Measurements from ENCODE around the gene PLD5. TPM values are rescaled to one million over a fixed set of nuclear protein-coding genes. Genes with fewer than 3 reads are reported as not detected.
"Not testable (repeated sequence)": the region's sequence is repeated elsewhere in the genome, so short reads cannot be mapped to it uniquely, and the experiment has no call there.

PLD5 gene
- total and polyA plus RNA-seq, 7 experiments from 2014 or later: not detected

- H3K4me1 ChIP-seq (ENCODE audit: control insufficient read depth in 2 of 2, insufficient read depth in 2 of 2, low read length in 2 of 2); H3K36me3 ChIP-seq (ENCODE audit: control insufficient read depth in 2 of 3, insufficient read depth in 3 of 3, low read length in 3 of 3); POLR2A ChIA-PET; CTCF ChIA-PET; H3K27ac ChIP-seq (ENCODE audit: low read depth, low read length); H3K4me3 Mint-ChIP-seq; ATAC-seq; DNase-seq; H3K4me3 ChIP-seq (ENCODE audit: low read length); intact Hi-C loops (cut with micrococcal nuclease); H3K27me3 Mint-ChIP-seq; H3K27me3 ChIP-seq (ENCODE audit: control insufficient read depth in 2 of 2, insufficient read depth in 2 of 2, low read length in 2 of 2); H3K27ac Mint-ChIP-seq; H3K9me3 ChIP-seq (ENCODE audit: control insufficient read depth in 2 of 3, low read length in 3 of 3); H3K9me3 Mint-ChIP-seq; H3K36me3 Mint-ChIP-seq; H3K4me1 Mint-ChIP-seq: not testable (repeated sequence)
Measured at GRCh38 chr1:242314865-242315264, 209.6 kb downstream of the PLD5 start.

GRCh38 chr1:242314085-242314649 is 210.3 kb downstream of the PLD5 start:
- ATAC-seq; H3K36me3 ChIP-seq (ENCODE audit: control insufficient read depth in 2 of 3, insufficient read depth in 3 of 3, low read length in 3 of 3); H3K36me3 Mint-ChIP-seq; H3K27ac ChIP-seq (ENCODE audit: low read depth, low read length); H3K4me3 Mint-ChIP-seq; H3K9me3 ChIP-seq (ENCODE audit: control insufficient read depth in 2 of 3, low read length in 3 of 3); H3K27me3 ChIP-seq (ENCODE audit: control insufficient read depth in 2 of 2, insufficient read depth in 2 of 2, low read length in 2 of 2); intact Hi-C loops (cut with micrococcal nuclease); H3K4me3 ChIP-seq (ENCODE audit: low read length); H3K27me3 Mint-ChIP-seq; DNase-seq; H3K9me3 Mint-ChIP-seq; H3K4me1 Mint-ChIP-seq; POLR2A ChIA-PET; H3K27ac Mint-ChIP-seq; H3K4me1 ChIP-seq (ENCODE audit: control insufficient read depth in 2 of 2, insufficient read depth in 2 of 2, low read length in 2 of 2); CTCF ChIA-PET: not testable (repeated sequence)

GRCh38 chr1:242308681-242309080 is 215.8 kb downstream of the PLD5 start:
- H3K4me1 Mint-ChIP-seq; CTCF ChIA-PET; H3K36me3 ChIP-seq (ENCODE audit: control insufficient read depth in 2 of 3, insufficient read depth in 3 of 3, low read length in 3 of 3); DNase-seq; H3K4me3 ChIP-seq (ENCODE audit: low read length); H3K27me3 Mint-ChIP-seq; H3K4me1 ChIP-seq (ENCODE audit: control insufficient read depth in 2 of 2, insufficient read depth in 2 of 2, low read length in 2 of 2); H3K9me3 ChIP-seq (ENCODE audit: control insufficient read depth in 2 of 3, low read length in 3 of 3); H3K27ac Mint-ChIP-seq; intact Hi-C loops (cut with micrococcal nuclease); POLR2A ChIA-PET; H3K27me3 ChIP-seq (ENCODE audit: control insufficient read depth in 2 of 2, insufficient read depth in 2 of 2, low read length in 2 of 2); H3K27ac ChIP-seq (ENCODE audit: low read depth, low read length); ATAC-seq; H3K9me3 Mint-ChIP-seq; H3K4me3 Mint-ChIP-seq; H3K36me3 Mint-ChIP-seq: not testable (repeated sequence)

DNA sequence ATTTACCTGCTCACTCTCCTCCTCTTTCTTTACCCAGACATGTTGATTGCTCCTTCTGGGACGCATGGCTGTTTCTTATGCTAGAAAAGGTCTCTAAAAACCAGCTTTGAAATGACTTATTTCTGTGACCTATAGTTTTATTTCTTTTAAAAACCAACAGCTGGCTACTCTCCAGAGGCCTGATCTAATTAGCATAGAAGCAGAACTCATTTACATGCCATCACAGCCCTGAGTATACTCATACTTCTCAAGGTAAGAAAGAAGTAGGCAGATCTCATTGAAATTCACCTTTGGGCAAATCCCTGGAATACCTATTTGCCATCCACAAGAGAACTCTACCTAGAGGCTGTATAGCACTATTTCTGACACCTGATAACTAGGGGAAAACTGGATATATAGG is 230.7 kb downstream of the PLD5 start:
- intact Hi-C loops (cut with micrococcal nuclease); CTCF ChIA-PET; H3K4me1 Mint-ChIP-seq: not testable (repeated sequence)

DNA sequence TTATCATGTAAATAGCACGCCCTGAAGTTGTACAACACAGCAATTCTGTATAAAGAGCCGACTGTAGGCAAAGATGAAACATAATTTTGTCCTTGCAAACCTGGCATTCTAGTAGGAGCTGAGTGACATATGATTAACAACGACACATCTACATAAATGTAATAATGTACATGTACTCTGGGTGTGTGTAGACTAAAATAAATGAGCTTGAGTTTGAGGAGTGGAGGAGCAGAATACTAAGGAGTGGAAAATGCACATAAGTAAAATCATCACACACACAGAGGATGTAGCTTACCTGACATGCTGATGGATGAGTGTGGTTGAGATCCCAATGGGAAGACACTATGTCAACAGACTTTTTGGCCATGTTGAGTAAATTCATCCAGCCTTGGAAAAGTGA is 236.4 kb downstream of the PLD5 start:
- H3K4me3 Mint-ChIP-seq, ATAC-seq: not testable (repeated sequence)

More for the DNA sequence above, 230.7 kb downstream of the PLD5 start:
- ATAC-seq; H3K4me3 ChIP-seq (ENCODE audit: low read length); H3K36me3 Mint-ChIP-seq; H3K27me3 ChIP-seq (ENCODE audit: control insufficient read depth in 2 of 2, insufficient read depth in 2 of 2, low read length in 2 of 2); H3K36me3 ChIP-seq (ENCODE audit: control insufficient read depth in 2 of 3, insufficient read depth in 3 of 3, low read length in 3 of 3); H3K4me3 Mint-ChIP-seq; H3K9me3 ChIP-seq (ENCODE audit: control insufficient read depth in 2 of 3, low read length in 3 of 3); H3K27ac ChIP-seq (ENCODE audit: low read depth, low read length); DNase-seq; H3K4me1 ChIP-seq (ENCODE audit: control insufficient read depth in 2 of 2, insufficient read depth in 2 of 2, low read length in 2 of 2); H3K27me3 Mint-ChIP-seq; H3K9me3 Mint-ChIP-seq; H3K27ac Mint-ChIP-seq; POLR2A ChIA-PET: not testable (repeated sequence)

GRCh38 chr1:242282758-242283485 is 241.6 kb downstream of the PLD5 start:
- H3K4me1 Mint-ChIP-seq; H3K4me1 ChIP-seq (ENCODE audit: control insufficient read depth in 2 of 2, insufficient read depth in 2 of 2, low read length in 2 of 2); POLR2A ChIA-PET; H3K36me3 ChIP-seq (ENCODE audit: control insufficient read depth in 2 of 3, insufficient read depth in 3 of 3, low read length in 3 of 3); H3K27me3 ChIP-seq (ENCODE audit: control insufficient read depth in 2 of 2, insufficient read depth in 2 of 2, low read length in 2 of 2); H3K36me3 Mint-ChIP-seq; ATAC-seq; H3K27ac ChIP-seq (ENCODE audit: low read depth, low read length); H3K4me3 Mint-ChIP-seq; H3K27ac Mint-ChIP-seq; DNase-seq; H3K4me3 ChIP-seq (ENCODE audit: low read length); intact Hi-C loops (cut with micrococcal nuclease); CTCF ChIA-PET; H3K27me3 Mint-ChIP-seq; H3K9me3 ChIP-seq (ENCODE audit: control insufficient read depth in 2 of 3, low read length in 3 of 3); H3K9me3 Mint-ChIP-seq: not testable (repeated sequence)

More for the DNA sequence above, 236.4 kb downstream of the PLD5 start:
- H3K36me3 ChIP-seq (ENCODE audit: control insufficient read depth in 2 of 3, insufficient read depth in 3 of 3, low read length in 3 of 3); H3K9me3 Mint-ChIP-seq; H3K27ac Mint-ChIP-seq; POLR2A ChIA-PET; H3K36me3 Mint-ChIP-seq; CTCF ChIA-PET; H3K27me3 Mint-ChIP-seq; H3K9me3 ChIP-seq (ENCODE audit: control insufficient read depth in 2 of 3, low read length in 3 of 3); H3K4me3 ChIP-seq (ENCODE audit: low read length); intact Hi-C loops (cut with micrococcal nuclease); H3K4me1 Mint-ChIP-seq; DNase-seq; H3K4me1 ChIP-seq (ENCODE audit: control insufficient read depth in 2 of 2, insufficient read depth in 2 of 2, low read length in 2 of 2); H3K27ac ChIP-seq (ENCODE audit: low read depth, low read length); H3K27me3 ChIP-seq (ENCODE audit: control insufficient read depth in 2 of 2, insufficient read depth in 2 of 2, low read length in 2 of 2): not testable (repeated sequence)

DNA sequence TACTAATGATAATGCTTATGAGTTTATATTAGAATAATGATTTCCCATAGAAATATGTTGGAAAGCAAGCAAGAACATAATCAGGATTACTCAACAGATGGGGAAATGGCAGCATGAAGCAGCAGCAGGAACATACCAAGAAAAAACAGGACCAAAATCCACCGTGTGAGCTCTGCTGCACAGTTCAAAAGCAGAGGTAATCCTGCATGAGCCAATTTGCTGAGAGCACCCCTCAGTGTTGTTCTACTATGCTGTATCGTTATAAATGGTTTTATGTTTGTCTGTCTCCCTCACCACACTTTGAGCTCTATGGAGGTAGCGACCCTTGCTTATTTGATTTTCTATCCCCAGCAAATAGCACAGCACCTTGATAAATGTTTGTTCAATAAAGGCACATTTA is 246.1 kb downstream of the PLD5 start:
- H3K27me3 Mint-ChIP-seq; H3K27me3 ChIP-seq (ENCODE audit: control insufficient read depth in 2 of 2, insufficient read depth in 2 of 2, low read length in 2 of 2); H3K4me1 Mint-ChIP-seq; H3K27ac Mint-ChIP-seq; H3K4me1 ChIP-seq (ENCODE audit: control insufficient read depth in 2 of 2, insufficient read depth in 2 of 2, low read length in 2 of 2); DNase-seq; H3K4me3 Mint-ChIP-seq; CTCF ChIA-PET; H3K27ac ChIP-seq (ENCODE audit: low read depth, low read length); intact Hi-C loops (cut with micrococcal nuclease); H3K9me3 ChIP-seq (ENCODE audit: control insufficient read depth in 2 of 3, low read length in 3 of 3); H3K9me3 Mint-ChIP-seq; ATAC-seq; H3K4me3 ChIP-seq (ENCODE audit: low read length); H3K36me3 ChIP-seq (ENCODE audit: control insufficient read depth in 2 of 3, insufficient read depth in 3 of 3, low read length in 3 of 3); H3K36me3 Mint-ChIP-seq: not testable (repeated sequence)
- POLR2A ChIA-PET: interaction anchor here (0.6 kb wide), 1 partner anchor 1836 kb away, joined by 3 read pairs; no protein-coding TSS in a partner anchor
